ENCODE results near the gene PYCR2. TPM values are rescaled to one million over a fixed set of nuclear protein-coding genes. Genes with fewer than 3 reads are reported as not detected.

Gene PYCR2
- total and polyA plus RNA-seq, 2 of the 8 experiments (the other 6 are each of a cell fraction or from before 2014, with no cell fraction given), result 79.3 to 84.6 TPM

- no peak for TF ChIP-seq SIRT6 (IDR thresholded peaks at IDR 0.05; ENCODE audit: low read length)
- no peak for TF ChIP-seq POLR2AphosphoS5 (IDR thresholded peaks at IDR 0.05; ENCODE audit: low read depth, low read length)
- no peak for TF ChIP-seq CBX5 (IDR thresholded peaks at IDR 0.05; ENCODE audit: low read depth, low read length)
- TF ChIP-seq HDAC2 (IDR thresholded peaks at IDR 0.05; ENCODE audit: borderline replicate concordance in 1 of 2, low read depth in 2 of 2, low read length in 2 of 2), result peak in 1 of 2 experiments; percentile 96; a peak in 2 of 4 replicates
- no peak for TF ChIP-seq EP300 (IDR thresholded peaks at IDR 0.05; ENCODE audit: borderline replicate concordance in 1 of 2, low read depth in 2 of 2, low read length in 2 of 2)
- TF ChIP-seq BACH1 (IDR thresholded peaks at IDR 0.05; ENCODE audit: low read length), result peak; percentile 77
- TF ChIP-seq PHF8 (conservative IDR thresholded peaks at IDR 0.05; ENCODE audit: low read depth, low read length), result no peak
- TF ChIP-seq MAFK (IDR thresholded peaks at IDR 0.05; ENCODE audit: low read depth, low read length), result no peak
- no peak; the same call in 1 of the 2 replicates for TF ChIP-seq E2F6 (IDR thresholded peaks at IDR 0.05)
- TF ChIP-seq KDM5A (IDR thresholded peaks at IDR 0.05; ENCODE audit: low read length), result no peak
- no peak for TF ChIP-seq RBBP5 (IDR thresholded peaks at IDR 0.05; ENCODE audit: borderline replicate concordance, low read depth, low read length)
- TF ChIP-seq YY1 (IDR thresholded peaks at IDR 0.05; ENCODE audit: low read depth, low read length), result peak; percentile 37; the same call in 1 of the 2 replicates
- no peak for TF ChIP-seq USF2 (IDR thresholded peaks at IDR 0.05; ENCODE audit: low read length)
- TF ChIP-seq ATF3 (IDR thresholded peaks at IDR 0.05; ENCODE audit: insufficient read depth, low read depth, low read length), result no peak
- TF ChIP-seq POU5F1 (IDR thresholded peaks at IDR 0.05; ENCODE audit: low read depth, low read length), result no peak
- TF ChIP-seq CEBPB (IDR thresholded peaks at IDR 0.05; ENCODE audit: low read depth, low read length), result no peak
- TF ChIP-seq CBX8 (IDR thresholded peaks at IDR 0.05; ENCODE audit: borderline replicate concordance, low read depth, low read length), result no peak
- TF ChIP-seq JUND (IDR thresholded peaks at IDR 0.05; ENCODE audit: low read length), result no peak
- no peak for TF ChIP-seq JUN (IDR thresholded peaks at IDR 0.05; ENCODE audit: low read depth, low read length)
Observed at GRCh38 chr1:225911191-225912130, 12.6 kb downstream of the PYCR2 start (continued).
